COLO829 (cell line): ENCODE results near the gene APOC3.
"Not testable (repeated sequence)": the region's sequence is repeated elsewhere in the genome, so short reads cannot be mapped to it uniquely, and the experiment has no call there.

ENCODE experiments used
- DNase-seq: peaks from one replicate; pipeline ENCODE4 v3.0.0; 2012; ENCODE audit warnings: low spot score

Gene APOC3

DNA sequence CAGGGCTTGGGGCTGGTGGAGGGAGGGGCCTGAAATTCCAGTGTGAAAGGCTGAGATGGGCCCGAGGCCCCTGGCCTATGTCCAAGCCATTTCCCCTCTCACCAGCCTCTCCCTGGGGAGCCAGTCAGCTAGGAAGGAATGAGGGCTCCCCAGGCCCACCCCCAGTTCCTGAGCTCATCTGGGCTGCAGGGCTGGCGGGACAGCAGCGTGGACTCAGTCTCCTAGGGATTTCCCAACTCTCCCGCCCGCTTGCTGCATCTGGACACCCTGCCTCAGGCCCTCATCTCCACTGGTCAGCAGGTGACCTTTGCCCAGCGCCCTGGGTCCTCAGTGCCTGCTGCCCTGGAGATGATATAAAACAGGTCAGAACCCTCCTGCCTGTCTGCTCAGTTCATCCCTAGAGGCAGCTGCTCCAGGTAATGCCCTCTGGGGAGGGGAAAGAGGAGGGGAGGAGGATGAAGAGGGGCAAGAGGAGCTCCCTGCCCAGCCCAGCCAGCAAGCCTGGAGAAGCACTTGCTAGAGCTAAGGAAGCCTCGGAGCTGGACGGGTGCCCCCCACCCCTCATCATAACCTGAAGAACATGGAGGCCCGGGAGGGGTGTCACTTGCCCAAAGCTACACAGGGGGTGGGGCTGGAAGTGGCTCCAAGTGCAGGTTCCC is at the start of gene APOC3:
TSS of gene APOC3 (plus strand) at position 383 of the 659 bp plus-strand sequence. CDS start 676 bp downstream, outside the sequence.
- no peak for DNase-seq

DNA sequence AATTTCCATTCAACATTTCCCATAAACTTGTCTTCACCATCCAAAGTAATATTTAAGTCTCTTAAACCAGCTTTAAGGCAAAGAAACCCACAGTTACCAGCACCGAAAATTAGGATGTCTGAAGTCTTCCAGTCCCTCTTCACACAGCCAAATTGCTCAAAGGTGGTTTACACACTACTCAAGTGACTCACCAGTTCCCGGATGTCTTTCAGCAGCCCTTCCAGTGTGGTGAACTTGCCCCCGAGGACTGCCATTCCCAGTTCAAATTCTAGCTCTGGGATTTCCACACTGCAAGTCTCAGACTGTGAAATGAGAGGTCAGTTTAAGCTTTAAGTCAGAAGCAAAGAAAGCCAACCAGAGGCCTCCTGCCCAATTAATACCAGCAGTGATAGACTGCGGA is 47.0 kb upstream of the APOC3 start:
- no peak for DNase-seq

DNA sequence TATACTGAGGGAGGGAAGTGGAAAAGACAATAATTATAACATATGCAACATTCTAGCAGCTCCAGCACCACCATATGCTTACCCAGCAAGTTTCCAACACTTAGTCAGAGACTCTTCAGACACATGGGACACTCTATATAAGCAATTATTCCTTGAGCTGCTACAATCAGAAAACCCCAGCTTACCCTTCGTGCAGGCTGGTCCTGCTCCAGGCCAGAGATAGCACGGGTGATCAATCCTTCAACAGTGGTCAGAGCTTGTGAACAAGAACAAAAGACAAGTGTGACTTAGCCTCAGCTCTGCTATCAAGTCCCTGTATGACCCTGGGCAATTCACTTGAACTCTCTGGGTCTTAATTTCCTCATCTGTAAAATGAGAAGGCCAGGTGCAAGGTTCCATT is 43.4 kb upstream of the APOC3 start:
- no peak for DNase-seq

DNA sequence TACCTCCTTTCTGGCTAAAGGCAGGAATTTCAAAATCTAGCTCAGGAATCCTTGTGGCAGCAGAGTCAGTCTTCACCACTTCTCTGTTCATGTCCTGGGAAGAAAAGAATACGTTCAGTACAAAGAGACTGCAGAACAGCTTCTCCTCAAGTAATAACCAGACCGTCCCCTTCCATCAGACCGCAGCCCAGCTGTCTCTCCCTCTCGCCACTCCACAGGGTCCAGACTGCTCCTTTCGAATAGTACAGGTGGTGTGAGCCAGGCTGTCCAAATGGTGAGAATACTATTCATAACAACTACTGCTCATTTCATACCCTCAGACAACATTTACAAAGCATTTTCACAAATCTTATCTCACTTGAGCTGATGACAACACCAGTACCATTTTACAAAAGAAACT is 42.7 kb upstream of the APOC3 start:
- DNase-seq = no peak

DNA sequence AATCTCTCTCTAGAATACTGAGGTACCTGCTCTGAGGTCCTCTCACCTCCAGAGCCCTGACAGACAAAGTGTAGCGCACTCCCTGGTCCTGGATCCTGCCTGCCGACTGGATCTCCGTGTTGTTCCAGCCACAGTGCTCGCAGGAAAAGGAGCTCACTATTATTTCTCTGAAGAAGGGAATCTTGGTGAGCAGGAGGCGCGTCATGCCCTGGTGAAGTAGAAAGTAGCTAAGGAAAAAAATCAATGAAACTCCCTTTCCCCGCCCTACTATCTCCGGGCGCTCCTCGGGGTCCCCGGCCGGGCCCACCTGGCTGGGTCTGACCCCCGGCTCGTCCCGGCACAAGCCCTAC is 42.3 kb upstream of the APOC3 start:
- DNase-seq = no peak

DNA sequence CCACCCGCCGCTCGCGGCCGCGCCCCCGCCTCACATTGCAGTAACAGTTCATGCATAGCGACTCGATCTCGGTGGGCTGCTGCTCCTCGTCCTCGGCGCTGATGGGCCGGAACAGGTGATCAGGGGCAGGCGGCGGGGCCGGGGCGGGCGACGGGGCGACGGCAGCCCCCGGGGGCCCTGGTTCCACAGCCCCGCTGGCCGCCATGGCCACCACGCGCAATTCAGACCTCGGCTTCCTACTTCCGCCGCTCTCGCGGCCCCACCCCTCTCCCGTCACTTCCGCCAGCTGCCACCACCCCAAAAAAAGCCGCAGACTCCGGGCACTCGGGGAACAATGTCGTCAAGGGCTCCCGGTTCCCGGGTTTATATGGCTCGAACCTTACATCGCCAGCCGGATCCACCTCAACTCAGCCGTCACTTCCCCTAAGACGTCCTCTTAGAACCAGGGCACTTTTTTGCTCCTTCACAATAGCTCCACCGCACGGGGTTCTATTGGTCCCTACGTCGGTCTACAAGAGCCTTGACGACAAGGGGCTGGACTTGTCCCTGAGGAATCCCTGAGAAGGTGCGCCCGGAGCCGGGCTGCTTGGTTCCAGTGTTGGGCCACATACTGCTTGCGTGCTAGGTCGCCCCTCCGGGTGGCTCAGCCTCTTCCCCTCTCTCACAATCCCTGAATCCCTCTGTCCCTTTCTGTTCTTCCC is 41.8 kb upstream of the APOC3 start, which contains the start of gene ZPR1:
TSS of gene ZPR1 (minus strand) at position 238 of the 701 bp plus-strand sequence. CDS start at position 205, 33 bp downstream.
- peak; percentile 60 for DNase-seq

DNA sequence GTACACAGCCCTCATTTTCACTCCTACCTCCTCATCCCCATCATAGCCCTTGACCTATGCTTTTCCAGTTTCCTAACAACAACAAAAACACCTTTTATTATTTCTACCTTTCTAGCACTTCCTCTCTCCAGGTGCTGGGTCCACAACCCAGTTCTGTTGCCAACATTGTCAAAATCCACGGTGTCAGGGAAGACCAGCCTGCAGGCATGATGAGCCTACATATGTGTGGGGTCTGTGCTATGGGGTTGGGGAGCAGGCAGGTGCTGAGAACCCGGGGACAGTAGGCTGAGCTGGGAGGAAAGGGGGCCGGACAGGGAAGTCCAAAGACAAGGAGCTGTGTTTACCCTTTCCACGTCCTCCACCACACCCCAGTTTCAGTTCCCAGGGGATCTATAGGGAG is 41.2 kb upstream of the APOC3 start:
- DNase-seq = no peak

DNA sequence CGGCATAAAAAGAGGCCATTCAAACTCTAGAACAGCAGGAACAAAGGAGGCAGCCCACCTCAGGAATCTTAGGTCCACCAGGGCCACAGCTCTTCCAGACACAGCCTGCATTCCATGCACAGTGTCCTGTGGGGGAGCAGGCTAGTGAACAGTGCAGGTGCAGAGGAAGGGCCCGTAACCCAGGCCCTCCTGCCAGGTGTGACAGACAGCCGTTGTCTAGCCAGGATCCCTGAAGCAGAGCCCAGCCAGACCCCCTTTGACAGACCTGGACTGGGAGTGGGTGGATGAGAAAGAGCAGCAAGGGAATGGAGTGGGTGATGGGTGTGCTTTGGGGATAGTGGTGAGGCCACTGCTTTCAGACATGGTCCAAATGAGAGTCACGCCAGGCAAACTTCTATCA is 40.7 kb upstream of the APOC3 start:
- no peak for DNase-seq

DNA sequence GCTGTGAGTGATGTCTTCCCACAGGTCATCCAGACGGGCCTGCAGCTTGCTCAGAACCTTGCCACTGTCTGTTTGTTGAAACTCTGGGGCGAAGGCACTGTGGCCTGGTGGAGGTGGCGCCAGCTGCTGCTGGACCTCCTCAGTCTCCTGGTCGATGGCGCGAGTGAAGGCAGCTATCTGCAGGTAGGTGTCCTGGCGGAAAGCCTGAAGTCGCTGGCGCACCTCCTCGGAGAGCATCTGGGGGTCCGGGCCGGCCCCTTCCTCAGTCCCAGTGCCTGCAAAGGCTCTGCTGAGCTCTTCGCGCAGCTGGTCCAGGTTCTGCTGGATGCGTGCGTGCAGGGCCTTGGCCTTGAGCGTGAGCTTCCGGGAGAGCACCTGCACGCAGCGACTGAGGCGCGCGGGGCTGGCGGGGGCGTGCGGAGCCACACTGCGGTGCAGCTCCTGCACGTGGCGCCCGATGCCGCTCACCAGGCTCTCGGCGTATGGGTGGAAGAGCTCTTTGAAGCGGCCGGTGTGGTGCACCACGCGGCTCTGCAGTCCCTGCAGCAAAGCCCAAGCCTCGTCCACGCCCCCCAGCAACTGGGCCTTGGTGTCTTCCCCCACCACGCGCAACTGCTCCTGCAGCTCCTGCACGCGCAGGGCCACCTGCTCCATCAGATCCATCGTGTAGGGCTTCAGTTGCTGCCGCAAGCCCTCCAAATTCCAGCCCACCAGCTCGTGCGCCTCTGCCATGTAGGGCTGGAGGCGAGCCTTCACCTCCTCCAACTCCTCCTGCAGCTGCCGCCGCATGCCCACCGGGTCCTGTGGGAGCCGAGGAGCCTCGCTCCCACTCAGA is 39.3 kb upstream of the APOC3 start:
- no peak for DNase-seq

DNA sequence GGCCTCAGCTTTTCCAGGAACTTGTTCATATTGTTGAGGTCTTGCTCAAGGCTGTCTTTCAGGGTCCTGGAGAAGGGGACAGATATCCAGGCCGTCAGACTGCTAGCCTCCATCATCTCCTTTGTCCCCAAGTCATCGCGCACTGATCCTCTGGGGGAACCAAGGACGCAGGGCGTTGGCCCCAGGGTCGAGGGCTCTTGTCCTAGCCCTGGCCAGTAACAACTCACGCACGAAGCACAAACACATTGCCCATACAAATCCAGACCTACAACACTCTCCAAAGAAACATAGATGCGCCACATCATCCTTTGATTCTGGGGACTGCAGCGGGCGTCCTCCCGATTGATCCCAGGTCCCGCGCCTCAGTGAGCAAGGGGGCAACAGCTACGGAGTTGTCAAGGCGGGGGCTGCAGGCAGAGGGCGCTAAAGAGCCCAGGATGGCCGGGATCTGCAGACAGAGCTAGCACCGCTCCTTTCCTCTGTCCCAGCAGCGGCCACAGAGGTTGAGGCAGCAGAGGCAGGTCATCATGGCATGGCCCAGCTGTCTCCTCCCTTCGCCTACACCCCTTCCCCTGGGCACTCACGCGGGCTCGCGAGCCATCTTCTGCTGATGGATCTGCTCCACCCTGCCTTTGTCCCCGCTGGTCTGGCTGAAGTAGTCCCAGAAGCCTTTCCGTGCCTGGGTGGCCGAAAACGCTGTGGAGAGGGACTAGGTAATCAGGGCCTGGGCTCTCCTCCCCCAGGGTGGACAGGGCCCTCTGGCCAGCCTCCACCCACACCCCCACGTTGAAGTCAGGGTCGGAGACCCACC is 38.5 kb upstream of the APOC3 start:
- DNase-seq = peak; percentile 81

DNA sequence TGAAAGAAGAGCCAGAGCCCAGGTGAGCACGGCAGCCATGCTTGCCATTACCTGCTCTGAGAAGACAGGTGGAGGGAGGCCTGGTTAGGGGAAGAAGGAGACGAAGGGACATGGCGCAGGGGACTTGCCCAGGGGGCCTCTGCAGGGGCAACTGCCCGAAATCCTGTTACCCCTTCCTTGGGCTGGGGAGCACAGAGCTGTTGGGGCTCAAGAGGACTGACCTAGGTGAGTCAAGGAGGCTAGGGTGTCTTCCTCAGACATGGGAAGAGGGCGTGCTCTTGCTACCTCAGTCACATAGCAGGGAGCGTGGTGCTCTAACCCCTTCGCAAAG is 37.9 kb upstream of the APOC3 start, which contains the start of gene APOA5:
TSS of gene APOA5 (minus strand) at position 67 of the 331 bp plus-strand sequence. CDS start at position 48, 19 bp downstream.
- DNase-seq = no peak

DNA sequence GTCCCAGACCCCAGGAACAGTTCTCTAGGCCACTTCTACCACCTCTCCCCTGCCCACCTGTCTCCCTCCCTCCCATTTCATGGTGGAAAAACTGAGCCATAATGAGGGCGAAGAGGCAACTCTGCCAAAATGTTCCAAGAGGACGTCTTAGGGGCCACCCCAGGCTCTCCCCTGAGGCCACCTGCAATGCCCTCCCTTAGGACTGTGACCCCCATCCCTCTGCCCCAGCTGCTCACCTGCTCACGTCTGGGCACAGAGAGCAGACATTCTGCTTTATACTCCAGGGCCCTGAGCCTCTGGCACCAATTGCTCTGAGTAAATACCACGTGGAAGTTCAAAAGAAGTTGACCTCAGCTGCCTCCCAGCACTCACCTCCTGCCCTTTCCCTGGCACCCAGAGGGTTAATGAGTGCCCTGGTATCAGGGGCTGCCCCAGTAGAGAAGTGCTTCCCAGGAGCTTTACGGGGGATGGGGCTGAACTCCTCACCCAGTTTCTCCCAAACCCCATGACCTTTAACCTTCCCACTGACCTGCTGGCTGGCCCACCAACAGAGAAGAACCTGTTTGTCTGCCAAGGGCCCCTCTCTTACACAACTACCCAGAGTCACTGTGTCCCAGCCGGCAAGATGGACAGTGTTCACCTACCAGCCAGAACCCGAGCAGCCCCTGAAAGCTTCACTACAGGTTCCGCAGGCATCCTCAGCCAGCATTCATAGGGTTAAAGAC is 37.4 kb upstream of the APOC3 start:
- no peak for DNase-seq

DNA sequence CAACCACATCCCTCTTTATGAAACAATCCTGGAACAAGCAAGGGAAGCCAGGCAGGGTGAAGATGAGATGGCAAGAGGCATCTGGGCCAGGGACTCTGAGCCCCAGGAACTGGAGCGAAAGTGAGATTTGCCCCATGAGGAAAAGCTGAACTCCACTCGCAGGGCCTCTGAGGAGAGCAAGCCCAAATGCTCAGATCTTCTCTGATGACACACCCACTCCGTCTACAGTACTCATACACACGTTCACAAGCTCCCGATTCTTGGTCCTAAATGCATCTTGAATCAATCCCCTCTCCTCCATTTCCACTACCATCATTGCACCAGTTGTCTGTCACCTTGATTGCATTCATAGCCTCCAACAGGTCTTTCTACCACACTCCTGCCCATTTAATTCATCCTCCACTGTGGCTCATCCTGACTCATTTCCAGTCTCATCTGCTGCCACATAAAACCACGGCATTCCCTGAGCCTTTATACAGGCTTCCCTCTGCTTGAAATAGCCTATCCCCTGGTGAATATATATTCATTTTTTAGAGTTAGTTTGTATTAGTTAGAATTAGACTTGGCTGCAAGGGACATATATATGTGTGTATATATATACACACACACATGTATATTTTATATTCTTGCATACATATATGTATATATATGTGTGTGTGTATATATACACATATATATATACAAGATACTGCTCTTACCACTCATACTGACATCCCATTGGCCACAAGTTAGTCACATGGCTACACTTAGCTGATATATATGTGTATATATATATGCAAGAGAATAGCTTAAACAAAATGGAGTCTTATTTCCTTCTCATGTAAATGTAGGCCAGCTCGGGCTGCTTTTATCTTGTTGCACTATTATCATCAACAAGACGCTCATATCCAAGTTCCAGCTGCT is 36.6 kb upstream of the APOC3 start:
- no peak for DNase-seq

DNA sequence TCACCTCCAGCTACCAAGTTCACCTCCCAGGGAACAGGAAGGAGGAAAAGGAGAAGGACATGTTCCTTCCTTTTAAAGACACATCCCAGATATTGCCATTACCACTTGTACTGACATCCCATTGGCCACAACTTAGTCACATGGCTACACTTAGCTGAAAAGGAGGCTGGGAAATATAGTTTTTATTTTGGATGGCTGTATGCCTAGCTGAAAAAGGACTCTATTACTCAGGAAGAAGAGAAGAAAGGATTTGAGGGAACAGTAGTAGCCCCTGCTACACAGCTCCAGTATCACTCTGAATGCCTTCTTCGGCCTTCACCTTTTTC is 36.0 kb upstream of the APOC3 start:
- DNase-seq = no peak

DNA sequence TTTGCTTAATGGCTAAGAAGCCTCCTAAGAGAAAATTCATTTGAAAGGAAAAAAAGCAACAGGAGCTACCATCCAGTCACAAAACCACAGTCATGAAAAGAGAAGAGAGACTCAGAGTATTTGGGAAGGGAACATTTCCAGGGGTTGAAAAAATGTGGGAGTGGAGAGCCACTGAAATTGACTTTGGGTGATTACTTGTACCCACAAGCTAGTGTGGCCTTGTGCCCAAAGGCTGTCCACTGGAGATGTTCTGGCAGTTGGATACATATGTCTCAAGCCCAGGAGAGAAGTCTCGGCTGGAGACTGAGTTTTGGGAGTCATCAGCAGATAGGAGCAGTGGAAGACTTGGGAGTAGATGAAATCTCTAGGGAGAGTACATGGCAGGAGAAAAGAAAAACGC is 34.9 kb upstream of the APOC3 start:
- no peak for DNase-seq

DNA sequence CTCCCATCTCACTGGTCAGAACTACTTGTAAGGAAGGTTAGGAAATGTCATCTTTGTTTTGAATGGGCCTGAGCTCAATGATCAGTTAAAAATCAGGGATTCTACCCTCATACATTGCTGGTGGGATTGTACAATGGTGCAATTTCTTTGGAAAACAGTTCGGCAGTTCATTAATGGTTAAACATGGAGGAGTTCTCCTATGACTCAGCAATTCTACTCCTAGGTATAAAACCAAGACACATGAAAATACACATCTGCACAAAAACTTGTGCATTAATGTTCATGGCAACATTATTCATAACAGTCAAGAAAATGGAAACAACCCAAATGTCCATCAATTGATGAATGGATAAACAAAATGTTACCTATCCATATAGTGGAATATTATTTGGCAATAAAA is 33.2 kb upstream of the APOC3 start:
- DNase-seq = no peak

DNA sequence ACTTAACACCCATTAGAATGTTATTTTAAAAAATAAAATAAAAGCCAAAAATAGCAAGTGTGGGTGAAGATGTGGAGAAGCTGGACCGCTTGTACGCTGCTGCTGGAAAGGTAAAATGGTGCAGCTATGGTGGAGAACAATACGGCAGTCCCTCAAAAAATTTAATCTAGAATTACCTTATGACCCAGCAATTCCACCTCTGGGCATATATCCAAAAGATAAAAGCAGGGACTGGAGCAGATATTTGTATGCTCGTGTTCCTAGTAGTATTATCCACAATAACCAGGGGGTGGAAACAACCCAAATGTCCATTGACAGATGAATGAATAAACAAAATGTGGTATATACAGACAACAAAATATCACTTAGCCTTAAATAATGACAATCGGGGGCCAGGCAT is 31.9 kb upstream of the APOC3 start:
- no peak for DNase-seq

DNA sequence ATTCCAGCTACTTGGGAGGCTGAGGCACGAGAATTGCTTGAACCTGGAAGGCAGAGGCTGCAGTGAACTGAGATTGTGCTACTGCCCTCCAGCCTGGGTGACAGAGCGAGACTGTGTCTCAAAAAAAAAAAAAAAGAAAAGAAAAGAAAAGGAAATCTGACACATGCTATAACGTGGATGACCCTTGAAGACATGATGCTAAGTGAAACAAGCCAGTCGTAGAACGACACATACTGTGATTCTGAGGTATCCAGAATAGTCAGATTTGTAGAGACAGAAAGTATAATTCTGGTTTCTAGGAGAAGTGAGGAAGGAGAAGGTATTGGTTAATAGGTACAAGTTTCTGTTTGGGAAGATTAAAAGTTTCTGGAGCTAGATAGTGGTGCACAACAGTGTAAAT is 31.3 kb upstream of the APOC3 start:
- DNase-seq = no peak

DNA sequence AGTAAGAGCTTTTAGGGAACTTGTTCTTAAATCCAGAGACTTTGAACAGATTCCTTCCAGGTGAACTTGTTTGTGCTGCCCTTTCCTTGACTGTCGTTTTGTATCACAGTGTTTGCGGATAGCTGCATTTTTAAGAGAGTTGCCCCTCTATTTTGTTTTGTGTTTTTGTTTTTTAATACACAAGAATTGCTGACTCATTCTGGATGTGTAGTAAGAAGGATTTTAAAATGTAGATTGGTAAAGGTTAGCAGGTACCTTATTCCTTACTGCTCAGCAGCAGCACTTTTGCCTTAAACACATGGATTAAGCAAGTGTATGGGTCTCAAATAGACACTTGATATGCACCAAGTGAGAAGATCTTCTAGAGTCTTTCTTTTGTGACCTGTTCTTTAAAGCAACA is 29.1 kb upstream of the APOC3 start:
- DNase-seq = no peak

DNA sequence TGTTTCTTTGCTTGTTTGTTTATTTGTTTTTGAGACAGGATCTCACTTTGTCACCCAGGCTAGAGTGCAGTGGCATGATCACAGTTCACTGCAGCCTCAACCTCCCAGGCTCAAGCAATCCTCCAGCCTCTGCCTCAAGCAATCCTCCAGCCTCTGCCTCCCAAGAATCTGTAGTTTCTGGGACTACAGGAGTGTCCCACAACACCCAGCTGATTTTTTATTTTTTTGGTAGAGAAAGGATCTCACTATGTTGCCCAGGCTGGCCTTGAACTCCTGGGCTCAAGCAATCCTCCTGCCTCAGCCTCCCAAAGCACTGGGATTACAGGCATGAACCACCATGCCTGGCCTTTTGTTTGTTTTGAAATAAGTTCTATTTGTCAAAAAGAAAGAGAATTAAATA is 28.0 kb upstream of the APOC3 start:
- DNase-seq = not testable (repeated sequence)

DNA sequence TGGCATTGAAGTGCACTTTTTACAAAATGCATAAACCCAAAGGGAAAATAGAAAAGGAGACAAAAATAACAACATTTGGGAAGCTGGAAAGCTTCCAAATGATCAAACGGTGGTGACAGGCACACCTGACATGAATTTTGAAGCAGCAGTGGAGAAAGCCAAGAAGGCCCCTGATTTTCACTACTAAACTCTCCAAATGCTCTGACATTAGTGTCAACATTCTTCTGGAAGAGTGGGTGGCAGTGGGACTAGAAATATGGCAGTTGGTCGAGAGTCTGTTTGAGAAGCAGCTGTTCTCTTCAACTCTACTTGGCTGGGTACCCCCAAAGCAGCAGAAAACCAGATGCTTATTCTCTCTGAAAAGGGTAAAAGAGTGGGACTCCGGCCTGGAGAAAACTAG is 25.7 kb upstream of the APOC3 start:
- no peak for DNase-seq
